PFSK-1 (cell line): ENCODE data around the gene MARK3.

Experiments
- FOXP2 ChIP-seq: optimal IDR thresholded peaks from 2 replicates; pipeline ENCODE3; 2011; ENCODE audit warnings: borderline replicate concordance, control low read depth, inconsistent platforms; ENCODE audit not compliant: insufficient read depth; ENCODE audit errors: extremely low read length, extremely low read depth
- POLR2AphosphoS5 ChIP-seq: IDR thresholded peaks from 2 replicates; pipeline ENCODE4 v1.6.1; 2012; ENCODE audit warnings: low read depth, mild to moderate bottlenecking, control low read depth, low read length, moderate library complexity
- REST ChIP-seq, 2 experiments: IDR thresholded peaks; 2 replicates each; pipeline versions ENCODE4 v1.6.1 to v1.8.0; 2011 to 2012; ENCODE audit warnings: low read depth in 2 of 2, low read length in 2 of 2, control low read depth in 1 of 2, inconsistent platforms in 1 of 2, mild to moderate bottlenecking in 1 of 2, moderate library complexity in 1 of 2; ENCODE audit not compliant: insufficient read depth in 1 of 2
- SIN3A ChIP-seq: IDR thresholded peaks from 2 replicates; pipeline ENCODE4 v1.6.1; 2012; ENCODE audit warnings: mild to moderate bottlenecking, low read length, moderate library complexity, borderline replicate concordance; ENCODE audit not compliant: insufficient read depth
- TAF1 ChIP-seq: IDR thresholded peaks from 2 replicates; pipeline ENCODE4 v1.6.1; 2012; ENCODE audit warnings: low read length, control low read depth, borderline replicate concordance; ENCODE audit not compliant: insufficient read depth

Gene MARK3

GRCh38 chr14:103548463-103549351 lies 163.5 kb downstream of the MARK3 start:
- no peak for TF ChIP-seq SIN3A
- no peak for TF ChIP-seq TAF1
- no peak for TF ChIP-seq POLR2AphosphoS5
- no peak for TF ChIP-seq REST (IDR thresholded peaks at IDR 0.05; ENCODE audit: insufficient read depth in 1 of 2, low read depth in 2 of 2, low read length in 2 of 2)
- no peak for TF ChIP-seq FOXP2

GRCh38 chr14:103549361-103550311 lies 164.4 kb downstream of the MARK3 start:
- no peak for TF ChIP-seq SIN3A
- TF ChIP-seq TAF1 = no peak
- TF ChIP-seq REST (IDR thresholded peaks at IDR 0.05; ENCODE audit: insufficient read depth in 1 of 2, low read depth in 2 of 2, low read length in 2 of 2) = no peak
- no peak for TF ChIP-seq FOXP2
- no peak for TF ChIP-seq POLR2AphosphoS5

- no peak for TF ChIP-seq REST (IDR thresholded peaks at IDR 0.05; ENCODE audit: insufficient read depth in 1 of 2, low read depth in 2 of 2, low read length in 2 of 2)
These were observed 165.5 kb downstream of the MARK3 start for GRCh38 chr14:103550451-103551337.

GRCh38 chr14:103551338-103551762 lies 166.1 kb downstream of the MARK3 start:
- TF ChIP-seq TAF1 (no peak), FOXP2 (no peak), SIN3A (no peak), REST (IDR thresholded peaks at IDR 0.05; ENCODE audit: insufficient read depth in 1 of 2, low read depth in 2 of 2, low read length in 2 of 2) (no peak), POLR2AphosphoS5 (no peak)
